SK-N-MC (cell line): ENCODE results near the gene SLC39A9.

Source experiments
- DNase-seq: peaks from one replicate; pipeline ENCODE4 v3.0.0-alpha.2; 2011; ENCODE audit warnings: low read depth, low spot score
- H3K27ac ChIP-seq: fragments of 200-600 bp; sonication (generic); 2 replicates; pipeline ENCODE4 v1.5.1; 2016; ENCODE audit warnings: mixed run types
- H3K36me3 ChIP-seq: fragments of 200-600 bp; sonication (generic); 2 replicates; pipeline ENCODE4 v1.6.1; 2017; ENCODE audit warnings: antibody characterized with exemption, low read length, mixed read lengths; ENCODE audit not compliant: insufficient read depth
- H3K4me3 ChIP-seq: fragments of 200-600 bp; sonication (generic); 2 replicates; pipeline ENCODE4 v1.5.1; 2016
- H3K9ac ChIP-seq: fragments of 200-600 bp; sonication (generic); 2 replicates; pipeline ENCODE4 v1.8.0; 2017; ENCODE audit warnings: mixed run types, mixed read lengths; ENCODE audit not compliant: insufficient read length
- H3K9me3 ChIP-seq: fragments of 200-600 bp; sonication (generic); 2 replicates; pipeline ENCODE4 v1.6.1; 2017; ENCODE audit warnings: low read depth, mild to moderate bottlenecking, antibody characterized with exemption, low read length, moderate library complexity, mixed read lengths
- EZH2 ChIP-seq: fragments of 200-600 bp; sonication (generic); IDR thresholded peaks from one replicate; pipeline ENCODE4 v1.6.1; 2017; ENCODE audit warnings: antibody characterized with exemption
- FOXP2 ChIP-seq: optimal IDR thresholded peaks from 2 replicates; pipeline ENCODE3; 2011; ENCODE audit warnings: mild to moderate bottlenecking, moderate library complexity; ENCODE audit not compliant: insufficient read depth; ENCODE audit errors: extremely low read length, control extremely low read depth
- POLR2AphosphoS5 ChIP-seq: IDR thresholded peaks from 2 replicates; pipeline ENCODE4 v1.6.1; 2012; ENCODE audit warnings: mild to moderate bottlenecking, low read depth, low read length, borderline replicate concordance

Gene SLC39A9

GRCh38 chr14:69364378-69364777 lies 34.1 kb upstream of the SLC39A9 start:
- H3K9ac ChIP-seq: no peak overlapping the region

DNA sequence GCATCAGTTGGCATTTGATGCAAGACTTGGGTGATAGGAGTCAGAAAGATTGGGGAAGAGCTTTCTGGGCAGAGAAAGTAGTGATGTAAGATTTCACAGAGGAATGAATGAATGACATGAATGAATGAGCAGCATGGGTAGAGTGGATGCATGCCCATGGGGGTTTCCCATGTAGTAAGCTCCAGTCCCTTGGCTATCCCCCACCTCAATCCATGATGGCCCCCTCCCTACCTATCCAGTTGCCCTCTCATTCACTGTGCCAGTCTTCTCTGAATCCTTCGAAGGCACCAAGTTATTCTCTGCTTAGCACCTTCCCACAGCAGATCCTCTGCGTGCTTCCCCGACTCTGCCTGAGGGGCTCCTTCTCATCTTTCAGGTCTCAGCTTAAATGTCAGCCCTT lies 32.4 kb upstream of the SLC39A9 start:
- H3K4me3 ChIP-seq: no peak overlapping the region
- TF ChIP-seq EZH2 (no peak), FOXP2 (no peak), POLR2AphosphoS5 (no peak)
- no peak for DNase-seq
- H3K9me3 ChIP-seq: no peaks in the 10 kb centered on the region
- no peak overlapping the region for H3K9ac ChIP-seq
- no peaks in the 10 kb centered on the region for H3K36me3 ChIP-seq
- no peak overlapping the region for H3K27ac ChIP-seq

More at GRCh38 chr14:69364378-69364777, 34.1 kb upstream of the SLC39A9 start:
- Histone ChIP-seq H3K9me3 (no peaks in the 10 kb centered on the region), H3K36me3 (no peaks in the 10 kb centered on the region), H3K4me3 (no peak overlapping the region), H3K27ac (no peak overlapping the region)
- no peak for DNase-seq
- no peak for TF ChIP-seq POLR2AphosphoS5
- TF ChIP-seq FOXP2: no peak
- no peak for TF ChIP-seq EZH2

- no peaks in the 10 kb centered on the region for H3K9me3 ChIP-seq
- H3K9ac ChIP-seq: no peak overlapping the region
- H3K27ac ChIP-seq: no peak overlapping the region
- no peaks in the 10 kb centered on the region for H3K36me3 ChIP-seq
- no peak for TF ChIP-seq POLR2AphosphoS5
- TF ChIP-seq EZH2: no peak
- no peak for TF ChIP-seq FOXP2
- no peak overlapping the region for H3K4me3 ChIP-seq
- no peak for DNase-seq
These were observed 31.7 kb upstream of the SLC39A9 start for GRCh38 chr14:69366761-69367160.

DNA sequence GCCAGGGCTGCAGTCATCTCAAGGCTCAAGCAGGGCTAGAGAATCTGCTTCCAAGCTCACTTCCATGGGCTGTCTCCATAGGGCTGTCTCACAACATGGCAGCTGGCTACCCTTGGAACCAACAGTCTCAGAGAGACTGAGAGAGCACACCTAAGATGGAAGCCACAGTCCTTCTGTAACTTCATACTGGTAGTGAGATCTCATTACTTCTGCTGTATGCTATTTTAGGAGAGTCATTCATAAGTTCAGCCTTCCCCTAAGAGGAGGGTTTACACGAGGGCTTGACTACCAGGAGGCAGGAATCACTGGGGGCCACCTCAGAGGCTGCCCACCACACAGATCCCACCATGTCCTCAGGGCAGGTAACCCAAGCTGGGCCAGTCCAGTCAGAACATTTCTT lies 30.1 kb upstream of the SLC39A9 start:
- DNase-seq: no peak
- Histone ChIP-seq H3K9me3 (no peaks in the 10 kb centered on the region), H3K4me3 (no peak overlapping the region), H3K36me3 (no peaks in the 10 kb centered on the region; the same call in 1 of the 2 replicates), H3K9ac (no peak overlapping the region), H3K27ac (no peak overlapping the region)
- no peak for TF ChIP-seq FOXP2
- TF ChIP-seq POLR2AphosphoS5: no peak
- TF ChIP-seq EZH2: no peak

DNA sequence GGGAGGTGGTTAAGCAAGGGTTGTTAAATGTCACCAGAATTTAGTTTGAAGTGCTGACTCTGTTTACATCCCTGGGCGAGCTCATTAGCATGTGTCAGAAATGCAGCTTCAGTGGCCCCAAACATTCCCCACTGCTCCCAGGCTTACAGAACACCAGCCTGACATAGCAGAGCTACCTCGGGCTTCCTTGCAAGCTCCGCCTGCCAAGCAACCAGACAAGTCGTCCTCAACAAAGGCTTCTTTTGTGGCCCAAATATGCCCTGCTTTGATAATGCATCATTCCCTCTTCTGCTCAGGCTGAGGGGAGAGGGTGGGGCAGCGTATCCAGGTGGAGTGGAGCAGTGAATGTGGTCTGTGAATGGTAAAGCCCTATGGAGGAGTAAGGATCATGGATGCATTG lies 28.4 kb upstream of the SLC39A9 start:
- TF ChIP-seq POLR2AphosphoS5: no peak
- TF ChIP-seq FOXP2: no peak
- TF ChIP-seq EZH2: no peak

DNA sequence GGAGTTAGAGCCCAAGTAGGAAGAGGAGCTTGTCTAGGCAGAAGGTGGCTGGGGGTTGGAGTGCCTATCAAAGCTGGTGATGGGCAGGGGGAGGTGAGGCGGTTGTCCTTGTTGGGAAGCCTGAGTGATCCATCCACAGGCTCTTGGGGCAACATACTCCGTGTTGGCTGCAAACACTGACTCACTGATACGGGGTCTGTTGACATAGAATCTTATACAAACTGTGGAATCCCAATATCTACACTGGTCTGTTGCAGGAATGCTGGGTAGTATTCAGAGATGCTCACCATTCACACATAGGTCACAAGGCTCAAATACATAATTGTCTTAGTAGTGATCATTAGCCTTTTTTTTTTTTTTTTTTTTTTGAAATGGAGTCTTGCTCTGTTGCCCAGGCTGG lies 26.3 kb upstream of the SLC39A9 start:
- Histone ChIP-seq H3K9ac (no peak overlapping the region), H3K4me3 (no peak overlapping the region), H3K27ac (no peak overlapping the region), H3K9me3 (no peaks in the 10 kb centered on the region), H3K36me3 (peaks cover 24% of the 10 kb centered on the region)
- TF ChIP-seq EZH2: no peak
- TF ChIP-seq FOXP2: no peak
- no peak for TF ChIP-seq POLR2AphosphoS5
- no peak for DNase-seq

More for the DNA sequence above, 28.4 kb upstream of the SLC39A9 start:
- H3K9me3 ChIP-seq: no peaks in the 10 kb centered on the region
- H3K9ac ChIP-seq: no peak overlapping the region
- H3K36me3 ChIP-seq: peaks cover 3% of the 10 kb centered on the region
- no peak overlapping the region for H3K4me3 ChIP-seq
- no peak for DNase-seq
- H3K27ac ChIP-seq: no peak overlapping the region

DNA sequence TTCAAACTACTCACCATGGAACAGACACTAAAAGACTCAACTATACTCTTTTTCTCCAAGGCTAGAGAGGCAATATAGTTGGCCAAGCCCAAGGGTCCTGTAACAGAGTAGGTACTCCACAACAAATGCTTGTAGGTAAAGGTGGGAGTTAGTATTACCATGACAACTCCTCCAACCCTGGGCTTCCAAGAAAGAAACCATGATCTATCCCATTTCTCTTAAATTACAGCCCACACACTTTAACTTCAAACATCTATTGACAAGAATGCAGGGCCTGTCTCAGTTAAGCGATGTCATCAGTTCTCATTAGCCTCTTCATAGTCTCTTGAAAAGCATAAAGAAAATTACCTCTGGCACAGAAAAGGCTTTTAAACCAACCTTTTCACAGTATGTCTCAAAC lies 25.4 kb upstream of the SLC39A9 start:
- no peak overlapping the region for H3K9ac ChIP-seq
- DNase-seq: no peak
- H3K4me3 ChIP-seq: no peak overlapping the region

DNA sequence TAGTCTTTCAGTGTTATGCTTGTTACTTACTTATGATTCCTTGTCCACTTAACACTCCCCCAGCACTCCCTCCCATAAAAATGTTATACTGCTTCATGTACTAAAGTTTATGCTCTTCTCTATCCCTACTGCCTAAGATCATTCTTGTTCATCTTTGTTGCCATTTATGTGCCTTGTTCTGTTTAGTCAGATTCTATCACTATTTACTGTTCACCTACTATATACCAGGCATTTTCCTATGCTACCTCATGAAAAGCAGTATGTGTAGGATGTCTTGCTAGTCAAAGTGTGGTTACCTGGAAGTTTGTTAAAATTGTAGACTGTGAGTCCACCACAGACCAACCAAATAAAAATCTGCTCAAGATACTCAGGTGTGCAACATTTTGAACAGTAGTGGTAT lies 24.3 kb upstream of the SLC39A9 start:
- no peak overlapping the region for H3K4me3 ChIP-seq
- H3K27ac ChIP-seq: no peak overlapping the region
- TF ChIP-seq POLR2AphosphoS5 (no peak), FOXP2 (no peak), EZH2 (no peak)
- H3K9ac ChIP-seq: no peak overlapping the region
- no peaks in the 10 kb centered on the region for H3K9me3 ChIP-seq
- no peak for DNase-seq
- peaks cover 43% of the 10 kb centered on the region for H3K36me3 ChIP-seq

More for the DNA sequence above, 25.4 kb upstream of the SLC39A9 start:
- no peak for TF ChIP-seq EZH2
- TF ChIP-seq POLR2AphosphoS5: no peak
- no peak for TF ChIP-seq FOXP2
- Histone ChIP-seq H3K36me3 (peaks cover 33% of the 10 kb centered on the region), H3K27ac (no peak overlapping the region), H3K9me3 (no peaks in the 10 kb centered on the region)

DNA sequence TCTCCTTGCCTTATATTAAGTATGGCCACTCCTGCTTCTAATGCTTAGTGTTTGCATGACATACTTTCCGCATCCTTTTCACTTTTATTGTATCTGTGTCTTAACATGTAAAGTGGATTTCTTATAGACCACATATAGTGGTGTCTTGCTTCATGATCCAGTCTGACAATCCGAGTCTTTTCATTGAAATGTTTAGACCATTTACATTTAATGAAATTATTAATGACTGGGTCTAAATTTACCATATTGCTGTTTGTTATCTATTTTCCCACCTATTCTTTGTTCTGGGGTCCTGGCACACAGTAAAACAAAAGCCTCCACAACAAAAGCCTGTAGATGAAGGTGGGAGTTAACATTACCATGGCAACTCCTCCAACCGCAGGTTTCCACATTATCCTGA lies 23.3 kb upstream of the SLC39A9 start:
- H3K9ac ChIP-seq: no peak overlapping the region
- no peaks in the 10 kb centered on the region for H3K9me3 ChIP-seq
- no peak for TF ChIP-seq EZH2
- TF ChIP-seq FOXP2: no peak
- no peak for TF ChIP-seq POLR2AphosphoS5
- H3K4me3 ChIP-seq: no peak overlapping the region
- DNase-seq: no peak
- H3K27ac ChIP-seq: no peak overlapping the region
- peaks cover 53% of the 10 kb centered on the region for H3K36me3 ChIP-seq
